ENCODE results near the gene CNTNAP4.

- no peak for TF ChIP-seq CTCF (IDR thresholded peaks at IDR 0.05)
- TF ChIP-seq POLR2A (IDR thresholded peaks at IDR 0.05) = no peak
Measured at GRCh38 chr16:76292218-76292617, 15.0 kb downstream of the CNTNAP4 start.

All from prostate gland (tissue), 2 donors.